Fibroblast of the aortic adventitia (primary cell): ENCODE data around the gene SLC19A2. TPM values are rescaled to one million over a fixed set of nuclear protein-coding genes. Genes with fewer than 3 reads are reported as not detected.

Experiments used
- DNase-seq: peaks from one replicate; pipeline ENCODE4 v3.0.0-alpha.2; 2010; ENCODE audit warnings: low read depth
- H3K4me3 ChIP-seq: 2 replicates; pipeline ENCODE4 v1.5.1; 2011; ENCODE audit warnings: low read depth, mild to moderate bottlenecking, control low read depth, low read length, moderate library complexity
- total RNA-seq: library from RNA; depleted of rRNA; stranded (reverse); fragments of >200 nt; gene quantifications from 2 replicates; pipeline ENCODE4 v1.2.3, GENCODE V29; 2012; ENCODE audit warnings: low replicate concordance
- TF ChIP-seq, protein P1 (sequence below): IDR thresholded peaks from 2 replicates; pipeline ENCODE4 v1.5.1; 2011; ENCODE audit warnings: mild to moderate bottlenecking, low read length, control low read depth, inconsistent platforms; ENCODE audit not compliant: insufficient read depth

Gene SLC19A2
- total RNA-seq, 1 donor, result 7.7 TPM

DNA sequence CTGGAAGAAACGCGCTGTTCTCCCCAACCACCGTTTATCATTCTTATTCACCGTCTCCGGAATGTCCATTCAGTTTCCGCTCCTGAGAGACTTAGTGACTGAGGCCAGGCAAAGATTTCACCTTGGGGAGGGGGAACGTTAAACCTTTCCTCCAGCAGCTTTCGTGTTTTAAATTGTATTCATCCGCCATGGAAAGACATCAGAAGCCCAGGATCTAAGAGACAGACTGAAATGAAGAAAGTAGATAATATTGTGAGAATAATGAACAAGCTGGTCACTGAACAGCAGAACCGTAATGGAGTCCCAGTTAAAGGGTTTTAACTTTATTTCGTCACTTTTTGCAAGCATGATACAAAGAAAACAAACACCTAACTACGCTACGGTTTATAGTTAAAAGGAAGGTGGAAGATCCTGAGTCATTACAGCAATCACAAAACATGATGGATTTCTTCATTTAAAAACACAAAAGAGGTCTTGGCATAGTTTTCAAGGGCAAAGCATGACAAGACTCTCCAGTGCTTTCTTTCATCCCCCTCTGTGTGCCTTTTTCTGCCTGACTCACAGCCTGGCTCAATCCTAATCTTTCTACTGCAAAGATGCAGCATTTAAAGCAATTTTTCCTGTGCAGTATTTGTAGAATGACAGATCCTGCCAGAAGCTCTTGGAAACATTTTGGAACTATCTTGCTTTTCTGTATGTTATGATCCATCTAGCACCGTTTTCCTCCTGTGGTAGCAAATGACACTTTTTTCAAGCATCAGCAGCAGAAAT is 722 bp upstream of the SLC19A2 start:
- TF ChIP-seq, protein P1, sequence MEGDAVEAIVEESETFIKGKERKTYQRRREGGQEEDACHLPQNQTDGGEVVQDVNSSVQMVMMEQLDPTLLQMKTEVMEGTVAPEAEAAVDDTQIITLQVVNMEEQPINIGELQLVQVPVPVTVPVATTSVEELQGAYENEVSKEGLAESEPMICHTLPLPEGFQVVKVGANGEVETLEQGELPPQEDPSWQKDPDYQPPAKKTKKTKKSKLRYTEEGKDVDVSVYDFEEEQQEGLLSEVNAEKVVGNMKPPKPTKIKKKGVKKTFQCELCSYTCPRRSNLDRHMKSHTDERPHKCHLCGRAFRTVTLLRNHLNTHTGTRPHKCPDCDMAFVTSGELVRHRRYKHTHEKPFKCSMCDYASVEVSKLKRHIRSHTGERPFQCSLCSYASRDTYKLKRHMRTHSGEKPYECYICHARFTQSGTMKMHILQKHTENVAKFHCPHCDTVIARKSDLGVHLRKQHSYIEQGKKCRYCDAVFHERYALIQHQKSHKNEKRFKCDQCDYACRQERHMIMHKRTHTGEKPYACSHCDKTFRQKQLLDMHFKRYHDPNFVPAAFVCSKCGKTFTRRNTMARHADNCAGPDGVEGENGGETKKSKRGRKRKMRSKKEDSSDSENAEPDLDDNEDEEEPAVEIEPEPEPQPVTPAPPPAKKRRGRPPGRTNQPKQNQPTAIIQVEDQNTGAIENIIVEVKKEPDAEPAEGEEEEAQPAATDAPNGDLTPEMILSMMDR, result no peak
- peak; percentile 86 for DNase-seq
- peak overlapping the region; percentile 82 for H3K4me3 ChIP-seq

DNA sequence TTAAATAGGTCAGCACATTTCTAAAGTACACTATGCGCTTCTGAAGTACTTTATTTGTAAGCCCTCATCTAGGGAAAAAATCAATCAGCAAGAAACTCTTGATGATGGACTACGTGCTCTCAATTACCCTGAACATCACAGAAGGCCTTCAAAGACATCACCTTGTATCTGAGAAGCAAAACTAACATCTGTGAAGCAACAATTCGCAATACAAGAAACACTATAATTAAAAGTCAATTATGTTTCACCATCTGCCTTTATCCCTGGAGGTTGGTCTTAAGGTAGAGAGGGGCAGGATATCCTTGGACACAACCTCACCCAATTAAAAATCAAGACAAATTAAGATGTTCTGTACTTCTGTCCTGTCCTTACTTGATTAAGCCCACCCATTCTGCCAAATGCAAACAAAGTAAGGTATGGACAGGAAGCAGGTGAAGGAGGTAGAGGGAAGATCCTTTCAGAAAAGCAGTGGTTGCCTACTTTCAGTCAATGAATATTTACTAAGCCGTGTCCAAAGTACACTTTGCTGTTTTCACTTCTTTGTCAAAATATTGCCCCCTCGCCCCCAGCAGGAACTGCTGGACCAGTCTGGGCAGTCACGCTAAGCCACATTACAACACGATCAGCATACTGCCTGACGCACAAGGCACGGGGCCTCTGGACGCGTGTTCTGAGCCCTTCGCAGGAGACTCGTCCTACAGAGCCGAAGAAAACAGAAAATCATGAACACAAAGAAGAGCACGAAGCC is 887 bp downstream of the SLC19A2 start:
- H3K4me3 ChIP-seq, result peak overlapping the region; percentile 82
- peak; percentile 78 for DNase-seq
- TF ChIP-seq, protein P1, result no peak

DNA sequence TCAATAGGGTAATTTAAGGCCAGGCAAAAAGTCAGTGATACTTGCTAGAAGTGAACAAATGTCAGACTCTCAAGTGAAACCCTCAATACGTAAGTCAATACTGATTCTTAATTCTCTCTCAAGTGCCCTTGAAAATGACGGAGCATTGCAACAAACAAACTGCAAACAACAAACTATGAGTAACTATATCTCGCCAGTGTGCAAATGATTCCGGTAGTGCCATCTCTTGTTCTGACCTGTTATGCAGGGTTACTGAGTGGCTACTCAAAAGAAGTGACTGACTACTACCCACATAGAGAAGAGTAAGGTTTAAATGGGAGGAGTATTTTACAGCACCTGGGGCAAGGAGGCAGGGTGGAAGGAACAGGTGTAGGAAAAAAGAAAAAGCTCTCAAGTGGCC is 1.6 kb downstream of the SLC19A2 start:
- no peak for DNase-seq
- TF ChIP-seq, protein P1, result no peak
- peak overlapping the region; percentile 82 for H3K4me3 ChIP-seq

DNA sequence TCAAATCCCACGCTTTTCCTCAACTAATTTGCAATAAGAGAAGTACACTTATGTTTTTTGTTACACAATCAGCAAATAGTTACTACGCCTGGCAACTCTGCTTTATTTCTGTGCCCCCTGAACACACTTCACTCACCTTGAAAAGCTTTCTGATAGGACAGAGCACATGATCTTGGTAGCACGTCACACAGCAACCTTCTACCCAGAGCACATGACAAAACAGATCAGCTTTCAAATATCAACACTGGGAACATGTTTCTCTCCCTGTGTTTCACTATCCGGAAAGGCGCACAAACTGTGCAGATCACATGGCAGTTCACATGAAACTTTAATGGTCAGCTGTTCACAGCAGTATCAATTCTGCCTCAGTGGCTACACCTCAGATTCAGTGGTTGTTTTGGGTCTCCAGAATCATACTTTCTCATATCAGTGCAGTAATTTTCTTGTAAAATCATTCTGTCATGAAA is 2.2 kb downstream of the SLC19A2 start:
- peak overlapping the region; percentile 82 for H3K4me3 ChIP-seq
- TF ChIP-seq, protein P1, result no peak
- DNase-seq, result peak; percentile 68

DNA sequence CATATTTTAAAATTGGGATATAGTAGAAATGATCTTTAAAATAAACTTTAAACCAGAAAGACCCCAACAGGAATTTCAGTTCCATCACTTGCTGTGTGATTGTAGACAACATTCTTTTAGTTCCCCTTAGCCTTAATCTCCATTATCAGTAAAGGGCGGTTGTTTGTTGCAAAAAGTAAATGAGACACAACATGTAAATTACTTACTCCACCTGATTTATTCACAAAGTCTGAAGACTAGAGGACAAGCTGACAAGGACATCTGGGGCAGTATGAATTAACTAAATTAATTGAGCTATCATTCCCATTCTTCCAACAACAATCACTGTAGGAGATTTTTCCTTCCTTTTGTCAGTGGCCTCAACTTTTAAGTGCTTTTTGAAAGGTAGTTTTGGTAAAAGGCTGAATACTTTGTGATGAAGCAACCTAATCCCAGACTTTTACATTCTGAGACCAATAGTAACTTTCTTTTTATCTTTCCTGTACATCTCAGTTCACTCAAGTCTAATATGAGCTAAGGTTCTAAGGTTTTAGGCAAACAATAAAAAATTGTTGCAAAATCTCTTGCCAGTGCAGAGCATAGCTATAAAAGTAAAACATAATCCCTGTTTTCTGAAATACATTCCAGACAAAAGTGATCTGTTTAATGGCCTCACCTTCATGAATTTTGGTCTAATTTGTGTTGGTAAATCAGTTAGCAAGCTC is 6.2 kb downstream of the SLC19A2 start:
- H3K4me3 ChIP-seq, result no peak overlapping the region
- TF ChIP-seq, protein P1, result no peak
- no peak for DNase-seq

DNA sequence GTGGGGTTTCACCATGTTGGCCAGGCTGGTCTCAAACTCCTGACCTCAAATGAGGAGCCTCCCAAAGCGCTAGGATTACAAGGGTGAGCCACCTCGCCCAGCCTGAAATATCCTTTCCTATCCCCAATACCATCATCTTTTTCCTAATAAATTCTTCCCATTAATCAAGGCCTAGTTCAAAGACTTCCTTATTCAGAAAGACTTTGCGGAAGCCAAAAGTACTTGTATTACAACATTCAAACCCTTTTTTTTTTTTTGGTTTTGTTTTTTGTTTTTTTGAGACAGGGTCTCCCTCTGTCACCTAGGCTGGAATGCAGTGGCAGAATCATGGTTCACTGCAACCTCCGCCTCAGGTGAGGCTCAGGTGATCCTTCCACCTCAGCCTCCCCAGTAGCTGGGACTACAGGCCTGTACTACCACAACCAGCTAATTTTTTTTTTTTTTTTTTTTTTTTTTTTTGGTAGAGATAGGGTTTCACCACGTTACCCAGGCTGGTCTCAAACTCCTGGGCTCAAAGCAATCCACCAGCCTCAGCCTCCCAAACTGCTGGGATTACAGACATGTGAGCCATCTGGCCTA is 7.6 kb downstream of the SLC19A2 start:
- H3K4me3 ChIP-seq, result no peak overlapping the region
- no peak for DNase-seq
- TF ChIP-seq, protein P1, result no peak
